AG10803 (cell line): ENCODE data around the gene ADAMTS14.

ENCODE experiments used
- DNase-seq: peaks from one replicate; pipeline ENCODE4 v3.0.0; 2010; ENCODE audit warnings: low read depth
- H3K4me3 ChIP-seq: 2 replicates; pipeline ENCODE4 v1.5.1; 2011; ENCODE audit warnings: mild to moderate bottlenecking, low read length, control low read depth
- TF ChIP-seq, protein P1 (sequence below): conservative IDR thresholded peaks from 2 replicates; pipeline ENCODE4 v1.5.1; 2011; ENCODE audit warnings: mild to moderate bottlenecking, low read length, control low read depth, inconsistent platforms

The ADAMTS14 gene

DNA sequence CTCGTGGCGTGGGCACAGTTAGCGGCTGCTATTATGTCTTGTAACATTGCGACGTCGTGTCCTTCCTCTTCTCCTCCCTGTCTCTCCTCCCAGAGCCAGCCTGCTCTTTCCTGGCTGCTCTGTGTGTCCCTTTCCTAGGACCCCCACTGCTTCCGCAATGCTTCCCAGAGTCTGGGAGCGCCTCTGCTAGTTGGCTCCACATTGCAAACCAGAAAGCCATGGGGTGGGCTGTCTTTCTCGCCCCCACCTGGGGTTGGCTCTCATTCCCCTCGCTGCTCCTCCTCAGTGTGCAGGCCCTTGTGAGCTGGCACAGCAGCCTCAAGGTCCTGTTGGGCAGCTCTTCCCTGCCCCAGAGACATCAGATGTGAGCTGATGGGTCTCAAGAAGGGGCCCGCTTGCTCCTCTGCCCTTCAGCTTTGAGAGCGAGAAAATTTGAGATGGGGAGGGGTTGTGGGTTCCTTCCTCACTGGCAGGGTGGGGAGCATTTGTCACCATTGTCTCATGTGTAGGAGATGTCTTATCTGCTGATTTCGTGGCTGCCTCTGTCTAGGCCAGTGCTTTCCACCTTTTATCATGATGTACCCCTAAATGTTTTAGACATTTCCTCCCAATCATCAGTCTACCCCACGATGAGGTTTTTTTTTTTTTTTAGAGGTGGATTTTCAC is 3.3 kb downstream of the ADAMTS14 start:
- TF ChIP-seq, protein P1, sequence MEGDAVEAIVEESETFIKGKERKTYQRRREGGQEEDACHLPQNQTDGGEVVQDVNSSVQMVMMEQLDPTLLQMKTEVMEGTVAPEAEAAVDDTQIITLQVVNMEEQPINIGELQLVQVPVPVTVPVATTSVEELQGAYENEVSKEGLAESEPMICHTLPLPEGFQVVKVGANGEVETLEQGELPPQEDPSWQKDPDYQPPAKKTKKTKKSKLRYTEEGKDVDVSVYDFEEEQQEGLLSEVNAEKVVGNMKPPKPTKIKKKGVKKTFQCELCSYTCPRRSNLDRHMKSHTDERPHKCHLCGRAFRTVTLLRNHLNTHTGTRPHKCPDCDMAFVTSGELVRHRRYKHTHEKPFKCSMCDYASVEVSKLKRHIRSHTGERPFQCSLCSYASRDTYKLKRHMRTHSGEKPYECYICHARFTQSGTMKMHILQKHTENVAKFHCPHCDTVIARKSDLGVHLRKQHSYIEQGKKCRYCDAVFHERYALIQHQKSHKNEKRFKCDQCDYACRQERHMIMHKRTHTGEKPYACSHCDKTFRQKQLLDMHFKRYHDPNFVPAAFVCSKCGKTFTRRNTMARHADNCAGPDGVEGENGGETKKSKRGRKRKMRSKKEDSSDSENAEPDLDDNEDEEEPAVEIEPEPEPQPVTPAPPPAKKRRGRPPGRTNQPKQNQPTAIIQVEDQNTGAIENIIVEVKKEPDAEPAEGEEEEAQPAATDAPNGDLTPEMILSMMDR = no peak
- H3K4me3 ChIP-seq = no peak overlapping the region
- no peak for DNase-seq

DNA sequence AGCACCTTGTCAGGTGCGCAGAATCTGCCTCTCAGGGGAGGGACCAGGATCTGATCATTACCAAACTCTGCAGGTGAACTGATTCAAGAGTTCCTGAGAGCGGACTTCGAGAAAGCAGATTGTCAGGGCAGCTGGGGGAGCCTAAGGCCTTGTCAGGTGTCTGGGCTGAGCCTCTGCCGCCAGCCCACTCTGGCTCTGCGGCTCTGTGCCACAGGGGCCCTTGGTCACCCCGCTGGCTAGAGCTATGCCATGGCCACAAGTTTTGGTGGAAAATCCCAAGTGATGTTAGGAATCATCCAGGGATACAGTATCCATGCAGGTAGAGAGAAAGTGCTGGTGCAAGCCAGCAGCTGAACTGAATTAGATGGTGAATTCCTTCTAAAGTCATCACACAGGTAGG is 4.2 kb downstream of the ADAMTS14 start:
- no peak overlapping the region for H3K4me3 ChIP-seq
- no peak for DNase-seq
- TF ChIP-seq, protein P1 = no peak

DNA sequence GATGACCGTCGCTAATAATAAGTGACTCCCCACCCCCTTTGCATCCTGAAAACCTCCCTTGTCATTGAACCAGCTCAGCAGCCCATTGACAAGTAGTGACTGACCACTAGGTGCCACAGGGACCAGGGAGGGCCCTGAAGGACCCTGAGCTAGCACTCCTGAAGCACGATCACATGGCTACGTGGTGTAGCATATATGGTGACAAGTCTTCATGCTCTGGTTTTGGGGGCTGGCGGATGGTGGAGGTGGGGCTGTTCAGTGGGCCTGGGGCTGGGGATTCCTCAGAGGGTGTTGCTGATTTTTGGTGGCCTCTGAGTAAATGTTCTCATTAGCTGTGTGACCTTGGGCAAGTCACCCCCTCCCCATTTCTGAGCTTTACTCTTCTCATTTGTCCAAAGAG is 4.7 kb downstream of the ADAMTS14 start:
- no peak overlapping the region for H3K4me3 ChIP-seq
- TF ChIP-seq, protein P1 = no peak
- DNase-seq = no peak

DNA sequence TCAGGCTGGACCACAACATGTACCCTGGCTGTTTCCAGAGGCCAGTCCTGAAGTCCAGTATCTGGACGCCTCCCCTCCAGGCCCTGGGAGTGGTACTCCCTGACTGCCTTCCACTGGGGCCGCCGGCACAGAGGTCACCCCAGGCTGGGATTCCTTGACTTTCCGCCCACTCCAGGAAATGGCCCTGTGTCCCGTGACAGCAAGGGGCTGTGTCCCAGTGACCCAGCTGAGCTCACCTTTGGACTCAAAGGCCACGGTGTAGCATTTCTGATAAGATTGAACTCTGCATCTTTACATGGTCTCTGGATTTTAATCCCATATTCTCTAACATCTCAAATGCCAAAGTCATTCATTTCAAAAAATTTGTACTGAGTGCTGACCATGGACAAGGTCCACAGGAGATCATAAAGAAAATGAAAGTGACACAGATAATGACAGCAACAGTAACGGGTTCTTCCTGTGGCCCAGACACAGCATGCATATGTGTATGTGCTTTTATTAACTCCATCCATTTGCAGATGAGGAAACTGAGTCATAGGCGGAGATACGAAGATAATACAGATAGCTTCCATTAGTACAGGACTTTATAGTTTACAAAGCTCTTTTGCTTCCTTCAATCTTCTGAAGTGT is 5.4 kb downstream of the ADAMTS14 start:
- TF ChIP-seq, protein P1 = no peak
- no peak overlapping the region for H3K4me3 ChIP-seq
- no peak for DNase-seq

DNA sequence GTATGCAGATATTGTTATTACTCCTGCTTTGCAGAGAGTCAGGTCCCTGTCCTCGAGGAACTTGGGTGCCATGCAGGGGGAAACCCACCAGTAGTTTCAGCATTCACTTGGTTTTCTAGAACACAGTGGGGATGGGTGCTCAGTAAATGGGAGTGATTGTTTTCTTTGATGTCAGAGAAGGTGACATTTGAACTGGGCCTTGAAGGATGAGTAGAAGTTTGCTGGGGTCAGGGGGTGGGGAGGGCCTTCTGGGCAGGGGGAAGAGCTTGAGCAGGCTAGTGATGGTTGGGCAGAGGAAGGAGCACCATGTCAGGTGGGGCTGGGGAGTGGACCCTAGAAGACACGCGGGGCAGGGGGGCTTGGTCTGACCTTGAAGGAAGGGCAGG is 5.9 kb downstream of the ADAMTS14 start:
- no peak overlapping the region for H3K4me3 ChIP-seq
- TF ChIP-seq, protein P1 = no peak
- DNase-seq = no peak

DNA sequence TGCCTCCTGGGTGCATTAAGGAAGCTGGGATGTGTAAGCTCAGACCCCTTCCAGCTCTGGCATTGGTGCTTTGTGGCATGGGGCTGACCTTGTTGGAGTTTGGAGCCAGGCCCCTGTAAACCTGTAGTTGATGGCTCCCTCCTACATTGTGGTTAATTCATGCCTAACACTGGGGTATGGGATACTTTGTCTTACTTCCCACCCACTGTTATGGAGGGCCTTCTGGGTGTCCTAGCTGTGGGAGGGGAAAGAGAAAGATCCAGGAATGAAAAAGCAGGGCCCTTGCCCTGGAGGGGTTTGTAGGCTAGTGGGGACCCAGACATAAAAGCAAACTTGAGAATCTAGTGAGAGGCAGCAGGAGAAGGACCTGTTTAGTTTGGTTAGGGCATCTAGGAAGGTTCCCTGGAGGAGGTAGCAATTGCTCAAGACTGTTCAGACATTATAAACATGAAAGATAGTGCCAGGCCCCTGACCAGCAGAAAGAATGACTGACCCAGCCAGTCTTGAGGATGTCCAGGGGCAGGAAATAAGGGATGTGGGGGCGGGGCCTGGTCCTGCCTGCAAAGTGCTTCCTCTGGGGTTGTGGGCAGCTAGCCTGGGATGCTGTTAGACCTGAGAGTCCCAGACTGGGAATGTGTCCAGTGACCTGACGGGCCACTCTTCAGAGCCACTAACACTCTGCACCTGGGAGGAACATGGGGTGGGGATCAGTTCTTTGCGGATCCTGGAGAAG is 6.6 kb downstream of the ADAMTS14 start:
- DNase-seq = no peak
- TF ChIP-seq, protein P1 = no peak

DNA sequence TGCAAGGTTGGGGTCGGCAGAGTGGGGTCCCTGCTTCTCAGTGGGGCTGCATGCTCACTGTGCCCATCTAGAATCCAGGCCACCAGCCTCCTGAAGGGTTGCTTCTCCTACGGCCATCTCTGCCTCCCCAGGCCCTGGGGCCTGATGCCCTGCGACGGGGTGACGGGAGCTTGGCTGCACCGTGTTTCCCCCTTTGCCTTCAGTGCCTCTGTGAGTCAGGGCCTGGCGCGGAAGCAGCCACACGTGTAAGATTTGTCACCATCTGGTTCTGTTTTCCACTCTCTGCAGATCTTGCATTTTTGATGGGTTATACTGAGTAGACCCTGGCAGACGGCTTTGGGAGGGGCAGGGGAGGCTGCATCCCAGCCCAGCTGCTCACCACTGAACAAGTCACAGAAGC is 7.2 kb downstream of the ADAMTS14 start:
- TF ChIP-seq, protein P1 = no peak
- peak; percentile 92 for DNase-seq
- no peak overlapping the region for H3K4me3 ChIP-seq

More for the DNA sequence above, 6.6 kb downstream of the ADAMTS14 start:
- no peak overlapping the region for H3K4me3 ChIP-seq
